HL-60 (cell line): ENCODE data around the gene SIL1.

ENCODE experiments used
- CTCF ChIP-seq: IDR thresholded peaks from one replicate; pipeline ENCODE4 v1.5.1; 2011; ENCODE audit warnings: low read length, control low read depth, inconsistent platforms; ENCODE audit not compliant: insufficient read depth
- GABPA ChIP-seq: IDR thresholded peaks from 2 replicates; pipeline ENCODE4 v1.6.1; 2012; ENCODE audit warnings: low read depth
- POLR2AphosphoS5 ChIP-seq: IDR thresholded peaks from 2 replicates; pipeline ENCODE4 v1.6.1; 2012; ENCODE audit warnings: low read depth
- REST ChIP-seq: IDR thresholded peaks from 2 replicates; pipeline ENCODE4 v1.6.1; 2012; ENCODE audit warnings: low read depth; ENCODE audit not compliant: insufficient replicate concordance

DNA sequence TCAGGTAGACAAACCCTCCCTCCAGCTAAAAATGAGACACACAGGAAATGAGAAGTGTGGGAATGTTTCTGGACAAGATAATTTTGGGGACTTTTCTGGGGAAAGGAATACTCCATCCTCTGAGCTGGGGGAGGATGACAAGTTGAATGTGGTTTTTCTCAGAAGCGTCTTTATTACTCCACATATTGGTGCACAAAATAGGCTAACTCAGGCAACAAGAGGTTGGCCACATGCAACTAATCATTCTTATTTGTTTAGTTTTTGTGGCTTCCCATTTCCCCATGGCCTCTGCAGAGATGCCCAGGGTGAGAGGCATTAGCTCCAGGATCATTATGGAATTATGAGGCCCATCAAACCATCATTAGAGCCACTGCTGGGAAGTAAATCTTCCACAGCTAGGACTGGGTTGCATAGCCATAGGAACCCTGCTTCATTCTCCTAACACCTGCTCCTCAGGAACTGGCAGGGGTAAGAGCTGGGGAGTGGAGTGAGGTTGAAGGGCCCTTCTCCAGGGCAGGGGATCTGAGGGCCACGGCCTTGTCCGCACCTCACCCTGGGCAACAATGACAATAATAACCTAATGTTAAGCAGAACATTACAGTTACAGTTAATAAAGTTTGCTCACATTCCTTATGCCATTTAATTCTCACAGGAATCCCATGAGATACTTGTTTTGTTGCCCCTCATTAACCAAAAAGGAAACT lies 9.3 kb upstream of the SIL1 start:
- TF ChIP-seq CTCF, result no peak
- no peak for TF ChIP-seq POLR2AphosphoS5
- no peak for TF ChIP-seq GABPA
- no peak for TF ChIP-seq REST
